HG02852 (cell line): Measurements from ENCODE around the gene PTPN14.
A peak's percentile ranks its signal among the peaks of the same experiment; 100 is the strongest.
"Not testable (repeated sequence)": the region's sequence is repeated elsewhere in the genome, so short reads cannot be mapped to it uniquely, and the experiment has no call there.

ENCODE experiments used
- ATAC-seq: cut with Tn5 transposase; IDR thresholded peaks from one replicate; pipeline ENCODE4 v1.9.1; 2021; ENCODE audit warnings: mild to moderate bottlenecking, moderate library complexity; ENCODE audit not compliant: unreplicated experiment

Gene PTPN14

GRCh38 chr1:214551436-214552173 lies at the start of gene PTPN14:
TSS of gene PTPN14 (minus strand) at chr1:214551602. CDS start at chr1:214464803, 86,799 bp downstream.
- ATAC-seq: no peak

GRCh38 chr1:214593158-214593557 lies 41.8 kb upstream of the PTPN14 start:
- ATAC-seq: no peak

GRCh38 chr1:214591918-214592317 lies 40.5 kb upstream of the PTPN14 start:
- ATAC-seq: not testable (repeated sequence)

DNA sequence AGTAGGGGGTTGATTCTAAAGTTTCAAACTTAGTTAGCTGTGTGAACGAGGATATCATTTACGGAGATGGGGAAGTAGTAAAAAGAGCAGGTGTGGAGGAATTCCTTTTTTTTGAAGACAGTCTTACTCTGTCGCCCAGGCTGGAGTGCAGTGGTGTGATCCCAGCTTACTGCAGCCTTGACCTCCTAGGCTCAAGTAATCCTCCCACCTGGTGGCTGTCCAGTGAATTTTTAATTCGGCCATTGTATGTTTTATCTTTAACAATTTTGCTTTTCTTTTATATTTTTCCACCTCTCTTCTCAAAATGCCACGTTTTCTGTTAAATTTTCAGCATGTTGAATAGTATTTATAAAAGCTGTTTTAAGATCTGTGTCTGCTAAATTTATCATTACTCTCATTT lies 39.3 kb upstream of the PTPN14 start:
- no peak for ATAC-seq

GRCh38 chr1:214588963-214589597 lies 37.7 kb upstream of the PTPN14 start:
- no peak for ATAC-seq

DNA sequence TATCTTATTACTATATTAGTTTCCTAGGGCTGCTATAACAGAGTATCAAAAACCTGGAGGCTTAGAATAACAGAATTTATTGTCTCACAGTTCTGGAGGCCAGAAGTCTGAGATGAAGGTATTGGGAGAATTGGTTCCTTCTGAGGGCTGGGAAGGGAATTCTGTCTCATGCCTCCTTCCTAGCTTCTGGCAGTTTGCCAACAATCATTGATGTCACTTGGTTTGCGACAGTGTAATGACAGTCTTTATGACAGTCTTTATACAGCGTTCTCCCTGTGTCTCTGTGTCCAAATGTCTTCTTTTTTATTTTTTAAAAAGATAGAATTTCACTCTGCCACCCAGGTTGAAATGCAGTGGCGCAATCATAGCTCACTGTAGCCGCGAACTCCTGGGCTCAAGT lies 35.8 kb upstream of the PTPN14 start:
- no peak for ATAC-seq

DNA sequence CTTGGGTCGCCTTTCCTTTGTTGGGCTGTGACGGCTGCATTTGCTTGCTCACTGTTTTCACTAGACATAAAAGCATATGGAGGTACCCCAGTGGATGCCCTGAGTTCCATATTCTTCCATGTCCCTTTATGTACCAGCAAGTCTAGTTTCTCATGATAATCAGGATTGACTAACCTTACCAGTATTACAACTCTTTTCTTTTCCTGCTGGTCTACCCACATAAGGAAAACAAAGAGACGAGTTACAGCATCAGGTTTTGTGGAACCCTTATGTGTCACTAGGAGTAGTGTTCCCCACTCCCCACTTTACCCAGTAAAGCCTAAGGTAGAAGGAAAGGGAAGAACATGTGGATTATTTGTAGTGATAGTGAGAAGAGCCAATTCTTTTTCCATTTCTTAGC lies 35.2 kb upstream of the PTPN14 start:
- no peak for ATAC-seq

DNA sequence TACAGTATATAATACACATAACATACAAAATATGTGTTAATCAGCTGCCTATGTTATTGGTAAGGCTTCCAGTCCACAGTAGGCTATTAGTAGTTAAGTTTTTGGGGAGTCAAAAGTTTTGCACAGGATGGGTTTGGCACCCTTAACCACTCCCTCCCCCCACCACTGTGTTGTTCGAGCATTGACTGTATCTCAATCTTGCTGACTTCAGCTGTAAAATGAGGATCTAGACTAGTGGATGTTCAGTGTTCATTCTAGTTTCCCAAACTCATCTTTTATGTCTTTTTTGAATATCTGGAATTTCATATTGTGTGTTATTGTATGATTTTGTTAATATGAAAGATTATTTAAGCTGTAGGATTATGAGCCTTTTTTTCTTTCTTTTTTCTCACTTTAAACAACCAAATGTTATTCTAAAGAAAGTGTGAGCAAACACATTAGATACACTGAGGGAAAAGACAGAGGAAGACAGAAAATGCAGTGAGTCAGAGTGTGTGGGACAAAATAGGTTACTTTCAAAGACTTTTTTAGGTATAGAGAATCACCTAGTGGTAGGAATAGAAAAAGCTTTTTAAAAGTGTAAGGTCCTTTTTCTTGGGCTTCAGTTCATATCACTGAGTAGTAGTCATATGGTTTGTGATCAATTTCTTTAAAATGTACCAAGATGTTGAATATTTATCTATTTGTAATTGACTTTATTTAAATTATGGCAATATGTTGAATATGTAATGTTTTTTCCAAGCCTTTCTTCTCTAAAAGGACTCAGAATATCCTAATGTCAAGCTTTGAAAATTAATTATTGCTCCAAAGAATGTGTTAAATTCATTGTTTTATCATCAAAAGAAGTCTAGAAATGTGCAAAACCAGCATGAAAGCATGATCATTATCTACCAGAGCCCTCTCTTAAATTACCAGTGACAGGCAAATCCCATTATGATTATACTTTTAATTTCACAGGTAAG lies 33.7 kb upstream of the PTPN14 start:
- peak; percentile 78 for ATAC-seq

GRCh38 chr1:214583824-214584554 lies 32.6 kb upstream of the PTPN14 start:
- no peak for ATAC-seq

- ATAC-seq: no peak
Measured at GRCh38 chr1:214583113-214583512, 31.7 kb upstream of the PTPN14 start.

- no peak for ATAC-seq
Measured at GRCh38 chr1:214582289-214582891, 31.0 kb upstream of the PTPN14 start.

DNA sequence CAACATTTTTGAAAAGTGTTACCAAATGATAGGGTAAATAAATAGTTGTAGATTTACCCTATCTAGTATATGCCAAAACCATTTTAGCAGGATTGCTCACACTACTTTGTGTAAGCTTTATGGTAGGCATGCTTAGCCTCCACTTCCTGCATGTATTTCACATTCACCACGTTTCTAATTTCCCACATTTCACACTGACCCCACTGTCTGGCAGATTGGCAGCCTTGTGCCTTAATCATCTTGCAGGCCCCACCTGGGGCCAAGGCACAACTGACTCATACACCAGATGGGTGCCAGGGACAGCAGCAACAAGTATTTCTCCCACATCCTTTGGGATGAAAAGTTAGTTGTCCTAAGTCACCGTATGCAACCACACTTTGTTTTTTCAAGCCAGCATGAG lies 30.4 kb upstream of the PTPN14 start:
- no peak for ATAC-seq

- ATAC-seq: no peak
Measured at GRCh38 chr1:214579183-214579582, 27.8 kb upstream of the PTPN14 start.

- ATAC-seq: not testable (repeated sequence)
Measured at GRCh38 chr1:214576120-214576519, 24.7 kb upstream of the PTPN14 start.

DNA sequence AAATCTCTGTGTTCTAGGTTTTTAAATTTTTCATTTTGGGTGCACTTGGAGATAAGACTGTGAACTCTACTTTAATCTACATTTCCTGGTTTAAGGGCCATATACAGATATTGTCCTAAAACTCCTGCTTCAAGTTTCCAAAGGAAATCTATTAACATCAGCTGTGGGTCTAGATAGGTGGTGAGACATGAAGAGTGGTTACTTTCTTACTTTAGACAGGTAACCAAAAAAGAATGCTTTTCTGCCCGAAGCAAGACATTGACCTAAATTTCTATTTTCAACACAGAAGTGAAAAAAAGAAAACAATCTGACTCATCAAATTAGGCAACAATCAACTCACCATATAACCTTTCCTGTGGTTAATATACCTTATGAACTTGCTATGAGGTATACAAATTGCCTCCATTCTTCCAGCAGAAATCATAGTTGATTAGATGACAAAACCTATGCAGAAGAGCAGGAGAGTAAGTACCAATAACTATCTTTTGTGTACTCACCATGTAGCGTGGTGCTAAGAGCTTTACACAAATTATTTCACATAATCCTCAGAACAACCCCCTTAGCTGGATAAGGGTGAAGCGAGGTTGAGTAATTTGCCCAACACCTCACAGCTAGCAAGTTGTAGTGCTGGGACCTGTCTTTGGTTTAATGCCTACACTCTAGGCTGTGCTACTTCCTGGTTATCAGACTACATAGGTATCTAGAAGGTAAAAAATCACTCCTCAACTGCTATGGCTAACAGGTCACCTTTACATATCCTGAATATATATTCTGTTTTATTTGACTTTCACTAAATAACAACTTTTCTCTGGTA lies 23.4 kb upstream of the PTPN14 start:
- ATAC-seq: no peak

DNA sequence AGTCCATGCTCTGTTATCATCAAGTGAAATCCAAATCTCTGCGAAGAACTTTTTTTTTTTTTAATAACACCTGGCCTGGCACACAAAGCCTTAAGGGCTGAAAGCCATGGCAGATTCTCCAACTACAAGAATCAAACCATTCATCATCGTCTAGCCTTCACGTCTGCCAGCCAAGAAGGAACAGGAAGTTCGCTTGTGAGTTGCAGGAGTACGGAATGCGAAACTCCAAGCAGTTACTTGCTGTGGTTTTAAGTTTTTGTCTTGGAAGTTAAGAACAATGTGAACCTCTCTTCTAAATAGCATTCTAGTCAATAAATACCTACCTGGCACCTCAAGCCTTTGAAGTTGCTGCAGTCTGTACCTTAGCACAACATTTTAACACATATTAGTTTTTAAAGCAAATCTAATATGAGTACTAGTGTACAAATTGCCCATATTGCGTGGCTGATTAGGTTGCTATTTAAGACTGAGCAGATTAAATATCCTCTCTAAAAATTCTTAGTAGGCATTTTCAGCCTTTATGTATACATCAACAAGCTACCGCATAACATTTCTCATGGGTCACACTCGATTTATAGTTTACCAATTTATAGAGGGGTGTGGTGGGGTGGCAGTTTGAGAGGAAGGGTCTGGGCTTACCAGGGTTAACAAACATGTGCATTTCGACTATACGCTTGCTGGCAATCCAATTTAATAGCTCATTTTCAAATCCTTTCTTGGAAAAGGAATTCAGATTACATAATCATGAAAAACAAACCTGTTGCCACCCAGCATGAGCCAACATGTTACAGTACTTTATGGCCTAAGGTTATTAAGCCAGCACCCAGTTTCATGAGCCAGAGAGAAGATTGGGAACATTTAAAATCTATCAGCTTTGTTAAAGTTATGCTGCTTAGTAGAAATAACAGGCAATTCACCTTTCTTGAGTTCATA lies 22.2 kb upstream of the PTPN14 start:
- no peak for ATAC-seq

DNA sequence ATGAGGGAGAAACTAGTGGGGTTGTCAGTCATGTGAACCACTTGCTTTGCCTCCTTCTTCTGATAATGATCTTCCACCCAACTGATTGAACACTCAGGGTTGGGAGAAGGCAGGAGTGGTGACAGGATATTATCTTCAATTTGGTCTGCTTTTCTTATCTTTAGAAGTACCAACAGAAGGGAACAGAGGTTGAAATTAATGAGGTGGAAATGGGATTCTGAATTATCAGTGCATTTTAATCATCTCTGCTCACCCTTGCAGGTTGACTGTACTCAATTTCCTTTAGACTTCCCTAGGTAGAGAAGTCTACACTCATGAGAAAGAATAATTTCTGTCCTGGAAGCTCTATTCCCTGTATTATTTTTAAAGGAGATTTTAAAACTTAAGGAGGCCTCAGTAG lies 19.9 kb upstream of the PTPN14 start:
- no peak for ATAC-seq

GRCh38 chr1:214570442-214570841 lies 19.0 kb upstream of the PTPN14 start:
- no peak for ATAC-seq
